Fibroblast of gingiva (primary cell): ENCODE data around the gene PRKAG2.

Source experiments
- DNase-seq: peaks from one replicate; pipeline ENCODE4 v3.0.0-alpha.2; 2011; ENCODE audit warnings: low read depth

PRKAG2 gene

GRCh38 chr7:151817981-151818673 lies 58.8 kb downstream of the PRKAG2 start:
- DNase-seq = no peak

- no peak for DNase-seq
Observed at GRCh38 chr7:151817315-151817690, 59.6 kb downstream of the PRKAG2 start.

- DNase-seq = no peak
Observed at GRCh38 chr7:151816562-151817314, 60.2 kb downstream of the PRKAG2 start.

GRCh38 chr7:151815419-151815818 lies 61.5 kb downstream of the PRKAG2 start:
- DNase-seq = no peak

- DNase-seq = no peak
Observed at GRCh38 chr7:151814400-151815009, 62.4 kb downstream of the PRKAG2 start.

GRCh38 chr7:151813997-151814396 lies 62.9 kb downstream of the PRKAG2 start:
- no peak for DNase-seq

- no peak for DNase-seq
Observed at GRCh38 chr7:151813445-151813844, 63.5 kb downstream of the PRKAG2 start.

- DNase-seq = no peak
Observed at GRCh38 chr7:151812967-151813366, 63.9 kb downstream of the PRKAG2 start.

- no peak for DNase-seq
Observed at GRCh38 chr7:151810441-151811232, 66.3 kb downstream of the PRKAG2 start.

GRCh38 chr7:151809864-151810170 lies 67.1 kb downstream of the PRKAG2 start:
- no peak for DNase-seq

- DNase-seq = no peak
Observed at GRCh38 chr7:151809146-151809863, 67.6 kb downstream of the PRKAG2 start.

- peak; percentile 38 for DNase-seq
Observed at GRCh38 chr7:151808400-151809145, 68.3 kb downstream of the PRKAG2 start.

- DNase-seq = no peak
Observed at GRCh38 chr7:151807846-151808245, 69.1 kb downstream of the PRKAG2 start.

- DNase-seq = no peak
Observed at GRCh38 chr7:151806952-151807775, 69.8 kb downstream of the PRKAG2 start.

GRCh38 chr7:151806204-151806603 lies 70.7 kb downstream of the PRKAG2 start:
- DNase-seq = peak; percentile 9

- DNase-seq = no peak
Observed at GRCh38 chr7:151805191-151805590, 71.7 kb downstream of the PRKAG2 start.

GRCh38 chr7:151804756-151805155 lies 72.2 kb downstream of the PRKAG2 start:
- DNase-seq = no peak

- DNase-seq = no peak
Observed at GRCh38 chr7:151803841-151804240, 73.1 kb downstream of the PRKAG2 start.

GRCh38 chr7:151802469-151802846 lies 74.5 kb downstream of the PRKAG2 start:
- DNase-seq = no peak

- DNase-seq = no peak
Observed at GRCh38 chr7:151801782-151802468, 75.0 kb downstream of the PRKAG2 start.
